GM23338 (cell line): ENCODE results near the gene RPL32. TPM values are rescaled to one million over a fixed set of nuclear protein-coding genes. Genes with fewer than 3 reads are reported as not detected.
A peak's percentile ranks its signal among the peaks of the same experiment; 100 is the strongest.

Experiments used
- ATAC-seq: fragments of 200-7000 bp; cut with Tn5 transposase; 3 replicates; pipeline ENCODE4 v1.9.1; 2020
- DNase-seq: peaks from one replicate; pipeline ENCODE4 v3.0.0-alpha.2; 2015; ENCODE audit warnings: low spot score
- H2AFZ ChIP-seq: fragments of 200-600 bp; sonication (generic); 2 replicates; pipeline ENCODE4 v1.8.0; 2016; ENCODE audit warnings: antibody characterized with exemption, mild to moderate bottlenecking, moderate library complexity
- H3F3A ChIP-seq: fragments of 200-600 bp; sonication (generic); replicated peaks from 2 replicates; pipeline ENCODE4 v1.8.0; 2017; ENCODE audit warnings: antibody characterized with exemption, mixed run types, low read depth
- H3K27ac ChIP-seq: fragments of 200-600 bp; sonication (generic); 2 replicates; pipeline ENCODE4 v1.6.1; 2016; ENCODE audit warnings: low read depth
- H3K27me3 ChIP-seq: fragments of 200-600 bp; sonication (generic); 2 replicates; pipeline ENCODE4 v1.8.0; 2016; ENCODE audit warnings: mild to moderate bottlenecking, mixed run types, moderate library complexity; ENCODE audit not compliant: insufficient read depth
- H3K36me3 ChIP-seq: fragments of 200-600 bp; sonication (generic); 2 replicates; pipeline ENCODE4 v1.8.0; 2016; ENCODE audit warnings: mild to moderate bottlenecking; ENCODE audit not compliant: insufficient read depth
- H3K4me1 ChIP-seq: fragments of 200-600 bp; sonication (generic); 2 replicates; pipeline ENCODE4 v1.8.0; 2016; ENCODE audit warnings: mild to moderate bottlenecking, moderate library complexity; ENCODE audit not compliant: insufficient read depth
- H3K4me2 ChIP-seq: fragments of 200-600 bp; sonication (generic); 2 replicates; pipeline ENCODE4 v1.7.1; 2017; ENCODE audit warnings: mixed run types
- H3K4me3 ChIP-seq: fragments of 200-600 bp; sonication (generic); 2 replicates; pipeline ENCODE4 v1.6.1; 2016; ENCODE audit warnings: mixed run types
- H3K79me2 ChIP-seq: fragments of 200-600 bp; sonication (generic); replicated peaks from 2 replicates; pipeline ENCODE4 v1.8.0; 2017; ENCODE audit warnings: mild to moderate bottlenecking; ENCODE audit not compliant: insufficient read depth
- H3K9me2 ChIP-seq: fragments of 200-600 bp; sonication (generic); 2 replicates; pipeline ENCODE4 v1.8.0; 2017; ENCODE audit not compliant: insufficient read depth
- H4K20me1 ChIP-seq: fragments of 200-600 bp; sonication (generic); replicated peaks from 2 replicates; pipeline ENCODE4 v1.8.0; 2017; ENCODE audit warnings: mild to moderate bottlenecking; ENCODE audit not compliant: insufficient read depth
- H3K27ac Mint-ChIP-seq: 2 replicates; pipeline ENCODE4 v1.8.0; 2020; ENCODE audit warnings: inconsistent platforms, mild to moderate bottlenecking, moderate library complexity, mixed read lengths
- H3K27me3 Mint-ChIP-seq: 3 replicates; pipeline ENCODE4 v1.8.0; 2022; ENCODE audit warnings: low read depth, mild to moderate bottlenecking, moderate library complexity, mixed read lengths, inconsistent platforms; ENCODE audit not compliant: insufficient read depth, poor library complexity
- H3K36me3 Mint-ChIP-seq: 3 replicates; pipeline ENCODE4 v1.8.0; 2021; ENCODE audit warnings: low read depth, mild to moderate bottlenecking, inconsistent platforms, moderate library complexity, mixed read lengths
- H3K4me1 Mint-ChIP-seq: 3 replicates; pipeline ENCODE4 v1.8.0; 2020; ENCODE audit warnings: mild to moderate bottlenecking, inconsistent platforms, mixed read lengths
- H3K4me3 Mint-ChIP-seq: 3 replicates; pipeline ENCODE4 v1.8.0; 2021; ENCODE audit warnings: moderate library complexity, mild to moderate bottlenecking, inconsistent platforms, mixed read lengths
- H3K9me3 Mint-ChIP-seq: 3 replicates; pipeline ENCODE4 v1.8.0; 2020; ENCODE audit warnings: moderate library complexity, mild to moderate bottlenecking, inconsistent platforms, mixed read lengths
- CREB1 ChIP-seq: fragments of 250-450 bp; sonication (Bioruptor Pico); IDR thresholded peaks from 2 replicates; pipeline ENCODE4 v1.5.0; 2020; ENCODE audit warnings: low read depth, mild to moderate bottlenecking, moderate library complexity
- CTCF ChIP-seq, 2 experiments: fragments of 200-600 bp in 1 of 2; sonication (generic) in 1 of 2; conservative IDR thresholded peaks; 2 replicates each; pipeline versions ENCODE4 v1.5.1 to v1.6.1; 2016 to 2017; ENCODE audit warnings: antibody characterized with exemption in 2 of 2, low read depth in 2 of 2, mild to moderate bottlenecking in 2 of 2, moderate library complexity in 1 of 2
- EZH2 ChIP-seq: fragments of 200-600 bp; sonication (generic); IDR thresholded peaks from one replicate; pipeline ENCODE4 v1.8.0; 2017; ENCODE audit warnings: antibody characterized with exemption, mild to moderate bottlenecking, low read depth; ENCODE audit not compliant: unreplicated experiment
- EZH2phosphoT487 ChIP-seq: fragments of 200-600 bp; sonication (generic); IDR thresholded peaks from one replicate; pipeline ENCODE4 v1.8.1; 2018; ENCODE audit warnings: antibody characterized with exemption; ENCODE audit not compliant: unreplicated experiment
- JUNB ChIP-seq: IDR thresholded peaks from one replicate; pipeline ENCODE4 v1.6.1; 2016; ENCODE audit warnings: antibody characterized with exemption; ENCODE audit not compliant: unreplicated experiment
- NANOG ChIP-seq: IDR thresholded peaks from 2 replicates; pipeline ENCODE4 v1.6.1; 2016; ENCODE audit warnings: antibody characterized with exemption, borderline replicate concordance
- POLR2AphosphoS5 ChIP-seq: IDR thresholded peaks from 2 replicates; pipeline ENCODE4 v1.6.1; 2016; ENCODE audit warnings: antibody characterized with exemption, low read depth
- STAT1 ChIP-seq: IDR thresholded peaks from one replicate; pipeline ENCODE4 v1.6.1; 2016; ENCODE audit warnings: antibody characterized with exemption; ENCODE audit not compliant: unreplicated experiment
- ZNF114 ChIP-seq: fragments of 250-450 bp; sonication (Bioruptor Pico); IDR thresholded peaks from 2 replicates; pipeline ENCODE4 v1.5.0; 2020; ENCODE audit warnings: mild to moderate bottlenecking, moderate library complexity
- ZNF331 ChIP-seq: fragments of 250-450 bp; sonication (Bioruptor Pico); IDR thresholded peaks from 2 replicates; pipeline ENCODE4 v1.5.0; 2020; ENCODE audit warnings: low read depth, mild to moderate bottlenecking, moderate library complexity
- polyA plus RNA-seq: library from polyadenylated mRNA; unstranded; fragments of >200 nt; fragmentation: Nextera tagmentation; extraction: Ambion mirVana; gene quantifications from 2 replicates; pipeline ENCODE4 v1.2.1, GENCODE V29; 2016
- total RNA-seq: library from RNA; depleted of rRNA; stranded (reverse); fragments of >200 nt; shearing (Covaris generic); gene quantifications from 2 replicates; pipeline ENCODE4 v1.2.3, GENCODE V29; 2014
- TF ChIP-seq, protein P1 (sequence below): IDR thresholded peaks from one replicate; pipeline ENCODE4 v1.6.1; 2018; ENCODE audit warnings: antibody characterized with exemption; ENCODE audit not compliant: unreplicated experiment

RPL32 gene
- total and polyA plus RNA-seq, 2 experiments from 2014 or later = 561 to 2,550 TPM

- H3K27me3 Mint-ChIP-seq = peaks cover 8% of the 10 kb centered on the region
- DNase-seq (no peak), ATAC-seq (no peak)
- Histone ChIP-seq H3K4me1 (no peaks in the 10 kb centered on the region), H3K27me3 (no peaks in the 10 kb centered on the region), H3K4me3 (no peak overlapping the region), H3K36me3 (no peaks in the 10 kb centered on the region), H3K27ac (no peak overlapping the region), H3K9me2 (no peaks in the 10 kb centered on the region), H4K20me1 (no peaks in the 10 kb centered on the region; the same call in 1 of the 2 replicates), H3K79me2 (no peaks in the 10 kb centered on the region), H3F3A (no peaks in the 10 kb centered on the region), H2AFZ (no peak overlapping the region), H3K4me2 (no peak overlapping the region)
- H3K9me3 Mint-ChIP-seq = no peaks in the 10 kb centered on the region
- H3K36me3 Mint-ChIP-seq = peaks cover 4% of the 10 kb centered on the region; the same call in 2 of the 3 replicates
- TF ChIP-seq EZH2phosphoT487 (no peak), STAT1 (no peak), EZH2 (no peak), NANOG (no peak), POLR2AphosphoS5 (no peak), CREB1 (CRISPR knock-in tag) (no peak)
- TF ChIP-seq, protein P1, sequence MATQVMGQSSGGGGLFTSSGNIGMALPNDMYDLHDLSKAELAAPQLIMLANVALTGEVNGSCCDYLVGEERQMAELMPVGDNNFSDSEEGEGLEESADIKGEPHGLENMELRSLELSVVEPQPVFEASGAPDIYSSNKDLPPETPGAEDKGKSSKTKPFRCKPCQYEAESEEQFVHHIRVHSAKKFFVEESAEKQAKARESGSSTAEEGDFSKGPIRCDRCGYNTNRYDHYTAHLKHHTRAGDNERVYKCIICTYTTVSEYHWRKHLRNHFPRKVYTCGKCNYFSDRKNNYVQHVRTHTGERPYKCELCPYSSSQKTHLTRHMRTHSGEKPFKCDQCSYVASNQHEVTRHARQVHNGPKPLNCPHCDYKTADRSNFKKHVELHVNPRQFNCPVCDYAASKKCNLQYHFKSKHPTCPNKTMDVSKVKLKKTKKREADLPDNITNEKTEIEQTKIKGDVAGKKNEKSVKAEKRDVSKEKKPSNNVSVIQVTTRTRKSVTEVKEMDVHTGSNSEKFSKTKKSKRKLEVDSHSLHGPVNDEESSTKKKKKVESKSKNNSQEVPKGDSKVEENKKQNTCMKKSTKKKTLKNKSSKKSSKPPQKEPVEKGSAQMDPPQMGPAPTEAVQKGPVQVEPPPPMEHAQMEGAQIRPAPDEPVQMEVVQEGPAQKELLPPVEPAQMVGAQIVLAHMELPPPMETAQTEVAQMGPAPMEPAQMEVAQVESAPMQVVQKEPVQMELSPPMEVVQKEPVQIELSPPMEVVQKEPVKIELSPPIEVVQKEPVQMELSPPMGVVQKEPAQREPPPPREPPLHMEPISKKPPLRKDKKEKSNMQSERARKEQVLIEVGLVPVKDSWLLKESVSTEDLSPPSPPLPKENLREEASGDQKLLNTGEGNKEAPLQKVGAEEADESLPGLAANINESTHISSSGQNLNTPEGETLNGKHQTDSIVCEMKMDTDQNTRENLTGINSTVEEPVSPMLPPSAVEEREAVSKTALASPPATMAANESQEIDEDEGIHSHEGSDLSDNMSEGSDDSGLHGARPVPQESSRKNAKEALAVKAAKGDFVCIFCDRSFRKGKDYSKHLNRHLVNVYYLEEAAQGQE = no peak
- peaks cover 2% of the 10 kb centered on the region for H3K4me1 Mint-ChIP-seq
- no peak overlapping the region for H3K27ac Mint-ChIP-seq
- H3K4me3 Mint-ChIP-seq = no peak overlapping the region
Observed at GRCh38 chr3:12824299-12824698, 17.1 kb downstream of the RPL32 start.

- Histone ChIP-seq H3K27me3 (no peaks in the 10 kb centered on the region), H3K4me3 (no peak overlapping the region), H4K20me1 (no peaks in the 10 kb centered on the region), H3K79me2 (no peaks in the 10 kb centered on the region), H2AFZ (no peak overlapping the region), H3K27ac (no peak overlapping the region), H3K4me1 (no peaks in the 10 kb centered on the region), H3K36me3 (no peaks in the 10 kb centered on the region), H3F3A (no peaks in the 10 kb centered on the region), H3K4me2 (no peak overlapping the region), H3K9me2 (no peaks in the 10 kb centered on the region)
- no peaks in the 10 kb centered on the region for H3K9me3 Mint-ChIP-seq
- DNase-seq (no peak), ATAC-seq (peak; percentile 45)
- peaks cover 2% of the 10 kb centered on the region for H3K4me1 Mint-ChIP-seq
- TF ChIP-seq STAT1 (no peak), POLR2AphosphoS5 (no peak), NANOG (no peak), ZNF114 (no peak), EZH2 (no peak), CTCF (conservative IDR thresholded peaks at IDR 0.05; ENCODE audit: low read depth in 2 of 2) (peak; percentile 33 to 54), ZNF331 (CRISPR knock-in tag) (no peak), JUNB (no peak)
- peak overlapping the region; percentile 23; the same call in 1 of the 2 replicates for H3K27ac Mint-ChIP-seq
- H3K27me3 Mint-ChIP-seq = peaks cover 10% of the 10 kb centered on the region
- H3K4me3 Mint-ChIP-seq = no peak overlapping the region
- H3K36me3 Mint-ChIP-seq = no peaks in the 10 kb centered on the region; the same call in 2 of the 3 replicates
Observed at GRCh38 chr3:12822725-12823373, 18.5 kb downstream of the RPL32 start.
